ENCODE data around the gene RTL10. TPM values are rescaled to one million over a fixed set of nuclear protein-coding genes. Genes with fewer than 3 reads are reported as not detected.

RTL10 gene
- polyA plus RNA-seq, 1 donor (not counting 4 experiments of a cell fraction or from before 2014, with no cell fraction given), result 12.9 TPM

GRCh38 chr22:19873960-19874306, 19.3 kb upstream of the RTL10 start:
- Histone ChIP-seq H3K27me3 (ENCODE audit: control insufficient read depth, extremely low read depth, insufficient read depth, low read length) (no peaks in the 10 kb centered on the region), H4K20me1 (ENCODE audit: control insufficient read depth, extremely low read depth, insufficient read depth, low read length) (no peaks in the 10 kb centered on the region), H3K27ac (ENCODE audit: control insufficient read depth, insufficient read depth, low read length) (no peak overlapping the region), H3K36me3 (ENCODE audit: control insufficient read depth in 2 of 2, extremely low read depth in 1 of 2, insufficient read depth in 2 of 2, low read length in 2 of 2) (no peaks in the 10 kb centered on the region), H3K9me3 (ENCODE audit: control insufficient read depth, low read depth, low read length) (no peaks in the 10 kb centered on the region), H3K4me1 (ENCODE audit: control insufficient read depth, extremely low read depth, insufficient read depth, low read length) (peaks cover 37% of the 10 kb centered on the region), H3K79me2 (ENCODE audit: control insufficient read depth, insufficient read depth, low read length) (no peaks in the 10 kb centered on the region), H3K4me2 (ENCODE audit: control insufficient read depth, extremely low read depth, insufficient read depth, low read depth, low read length) (no peak overlapping the region), H3K9ac (ENCODE audit: control insufficient read depth, extremely low read depth, insufficient read depth, low read length) (no peak overlapping the region), H3K4me3 (ENCODE audit: control insufficient read depth in 2 of 3, extremely low read depth in 1 of 3, insufficient read depth in 2 of 3, low read depth in 1 of 3, low read length in 3 of 3) (no peak overlapping the region), H2AFZ (ENCODE audit: control insufficient read depth, low read length) (no peak overlapping the region), H3K9me1 (ENCODE audit: control insufficient read depth, extremely low read depth, insufficient read depth, low read length) (no peaks in the 10 kb centered on the region)
- dilution Hi-C loops (cut with MboI; ENCODE audit: extremely low pct_ligation_motif_present, low sequenced_read_pairs), result no loop called here
- FAIRE-seq (no peak), DNase-seq (ENCODE audit: low read depth, low spot score) (no peak)
- TF ChIP-seq CTCF (optimal IDR thresholded peaks at IDR 0.05 in 1 of 3, IDR thresholded peaks at IDR 0.05 in 1 of 3, conservative IDR thresholded peaks at IDR 0.05 in 1 of 3; ENCODE audit: extremely low read depth in 1 of 3, insufficient read depth in 2 of 3, low read length in 3 of 3), result no peak
- no peak for TF ChIP-seq EZH2 (IDR thresholded peaks at IDR 0.05; ENCODE audit: low read length)

- DNase-seq (ENCODE audit: low read depth, low spot score), result no peak
- no peaks in the 10 kb centered on the region for H3K36me3 ChIP-seq (ENCODE audit: control insufficient read depth in 2 of 2, extremely low read depth in 1 of 2, insufficient read depth in 2 of 2, low read length in 2 of 2)
- H3K79me2 ChIP-seq (ENCODE audit: control insufficient read depth, insufficient read depth, low read length), result no peaks in the 10 kb centered on the region
- H2AFZ ChIP-seq (ENCODE audit: control insufficient read depth, low read length), result no peak overlapping the region
- H3K27me3 ChIP-seq (ENCODE audit: control insufficient read depth, extremely low read depth, insufficient read depth, low read length), result no peaks in the 10 kb centered on the region
- no peaks in the 10 kb centered on the region for H3K9me1 ChIP-seq (ENCODE audit: control insufficient read depth, extremely low read depth, insufficient read depth, low read length)
- no peak overlapping the region for H3K9ac ChIP-seq (ENCODE audit: control insufficient read depth, extremely low read depth, insufficient read depth, low read length)
- no peak overlapping the region for H3K4me2 ChIP-seq (ENCODE audit: control insufficient read depth, extremely low read depth, insufficient read depth, low read depth, low read length)
- H3K4me3 ChIP-seq (ENCODE audit: control insufficient read depth in 2 of 3, extremely low read depth in 1 of 3, insufficient read depth in 2 of 3, low read depth in 1 of 3, low read length in 3 of 3), result no peak overlapping the region
- H3K9me3 ChIP-seq (ENCODE audit: control insufficient read depth, low read depth, low read length), result no peaks in the 10 kb centered on the region
- no peak for FAIRE-seq
- TF ChIP-seq EZH2 (IDR thresholded peaks at IDR 0.05; ENCODE audit: low read length), result no peak
- TF ChIP-seq CTCF (optimal IDR thresholded peaks at IDR 0.05 in 1 of 3, IDR thresholded peaks at IDR 0.05 in 1 of 3, conservative IDR thresholded peaks at IDR 0.05 in 1 of 3; ENCODE audit: extremely low read depth in 1 of 3, insufficient read depth in 2 of 3, low read length in 3 of 3), result no peak
- no peaks in the 10 kb centered on the region for H4K20me1 ChIP-seq (ENCODE audit: control insufficient read depth, extremely low read depth, insufficient read depth, low read length)
- H3K27ac ChIP-seq (ENCODE audit: control insufficient read depth, insufficient read depth, low read length), result no peak overlapping the region
- H3K4me1 ChIP-seq (ENCODE audit: control insufficient read depth, extremely low read depth, insufficient read depth, low read length), result peaks cover 43% of the 10 kb centered on the region
- dilution Hi-C loops (cut with MboI; ENCODE audit: extremely low pct_ligation_motif_present, low sequenced_read_pairs), result no loop called here
Observed at GRCh38 chr22:19873138-19873959, 18.7 kb upstream of the RTL10 start.
